Urinary bladder (tissue), 4 donors: ENCODE data around the gene FUT2. TPM values are rescaled to one million over a fixed set of nuclear protein-coding genes. Genes with fewer than 3 reads are reported as not detected.
A peak's percentile ranks its signal among the peaks of the same experiment; 100 is the strongest.
"Not testable (repeated sequence)": the region's sequence is repeated elsewhere in the genome, so short reads cannot be mapped to it uniquely, and the experiment has no call there.

Source experiments
- DNase-seq: peaks from one replicate; pipeline ENCODE4 v3.0.0-alpha.2; 2015; ENCODE audit errors: extremely low spot score
- H3K27ac ChIP-seq: one replicate; pipeline ENCODE4 v1.5.1; 2013; ENCODE audit warnings: low read depth, mild to moderate bottlenecking, moderate library complexity
- H3K36me3 ChIP-seq: one replicate; pipeline ENCODE4 v1.6.1; 2013; ENCODE audit warnings: mild to moderate bottlenecking, moderate library complexity; ENCODE audit not compliant: insufficient read depth
- H3K4me1 ChIP-seq: one replicate; pipeline ENCODE4 v1.6.1; 2013; ENCODE audit warnings: mild to moderate bottlenecking, moderate library complexity; ENCODE audit not compliant: insufficient read depth
- H3K4me3 ChIP-seq: one replicate; pipeline ENCODE4 v1.5.1; 2013; ENCODE audit warnings: low read depth, low read length
- WGBS: extraction: QIAGEN DNeasy Blood & Tissue Kit; methylation state at CpG from one replicate; pipeline ENCODE4 v1.1.7; 2013; 5-methylcytosine and 5-hydroxymethylcytosine counted together
- polyA plus RNA-seq: library from polyadenylated mRNA; stranded (reverse); fragments of 200-250 nt; gene quantifications from one replicate; pipeline ENCODE4 v1.2.3, GENCODE V29; 2013
- total RNA-seq: library from RNA; depleted of rRNA; stranded (reverse); fragments of >200 nt; gene quantifications from one replicate; pipeline ENCODE4 v1.2.3, GENCODE V29; 2014
- donor health status: healthy with polysubstance abuse.
- donor health status: healthy.

The FUT2 gene
- total and polyA plus RNA-seq, 2 donors: 0.41 to 0.79 TPM

DNA sequence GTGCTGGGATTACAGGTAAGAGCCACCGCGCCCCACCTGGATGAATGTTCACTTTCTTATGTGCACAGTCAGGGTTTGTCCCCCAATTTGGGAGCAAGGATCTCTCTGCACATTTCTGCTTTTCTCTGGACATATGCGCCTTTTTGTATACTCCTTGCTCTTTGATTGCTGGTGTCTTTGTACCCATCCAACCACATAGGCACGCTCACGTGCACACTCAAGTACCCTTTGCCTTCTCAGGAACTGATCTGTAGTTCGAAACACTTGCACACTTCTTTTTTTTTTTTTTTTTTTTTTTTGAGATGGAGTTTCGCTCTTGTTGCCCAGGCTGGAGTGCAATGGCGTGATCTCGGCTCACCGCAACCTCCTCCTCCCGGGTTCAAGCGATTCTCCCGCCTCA is 22.3 kb downstream of the FUT2 start:
- not testable (repeated sequence) for H3K4me3 ChIP-seq, H3K4me1 ChIP-seq
- WGBS: 91% methylated on average over 13 of the region's 13 CpGs

DNA sequence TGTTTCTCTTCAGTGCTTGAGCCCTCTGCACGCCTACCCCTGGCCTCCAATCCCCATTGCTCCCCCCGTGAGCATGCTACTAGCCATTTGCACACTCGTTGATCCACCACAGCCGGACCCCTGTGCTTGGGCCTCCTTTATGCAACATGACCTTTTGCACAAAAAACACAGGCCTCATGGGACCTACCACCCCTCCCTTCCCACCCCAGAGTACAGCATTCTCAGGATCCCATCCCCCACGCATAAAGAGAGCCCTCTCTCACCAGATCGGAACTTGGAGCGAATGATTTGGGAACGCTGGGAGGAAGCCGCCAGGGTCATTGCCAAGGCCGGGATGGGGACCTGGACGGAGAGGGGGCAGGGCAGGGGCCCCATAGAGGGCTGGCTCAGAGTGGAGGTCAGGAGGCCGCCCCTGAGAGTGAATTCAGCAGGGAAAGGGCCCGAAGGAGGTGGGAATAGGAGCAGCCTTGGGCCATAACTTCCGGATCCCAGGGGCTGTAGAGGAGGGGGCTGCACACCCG is 23.0 kb downstream of the FUT2 start:
- H3K4me1 ChIP-seq: no peaks in the 10 kb centered on the region
- 50% methylated on average over 15 of the region's 15 CpGs for WGBS
- no peak overlapping the region for H3K27ac ChIP-seq
- no peaks in the 10 kb centered on the region for H3K36me3 ChIP-seq
- DNase-seq: no peak
- no peak overlapping the region for H3K4me3 ChIP-seq

More for the DNA sequence above, 22.3 kb downstream of the FUT2 start:
- H3K36me3 ChIP-seq, DNase-seq, H3K27ac ChIP-seq: not testable (repeated sequence)

DNA sequence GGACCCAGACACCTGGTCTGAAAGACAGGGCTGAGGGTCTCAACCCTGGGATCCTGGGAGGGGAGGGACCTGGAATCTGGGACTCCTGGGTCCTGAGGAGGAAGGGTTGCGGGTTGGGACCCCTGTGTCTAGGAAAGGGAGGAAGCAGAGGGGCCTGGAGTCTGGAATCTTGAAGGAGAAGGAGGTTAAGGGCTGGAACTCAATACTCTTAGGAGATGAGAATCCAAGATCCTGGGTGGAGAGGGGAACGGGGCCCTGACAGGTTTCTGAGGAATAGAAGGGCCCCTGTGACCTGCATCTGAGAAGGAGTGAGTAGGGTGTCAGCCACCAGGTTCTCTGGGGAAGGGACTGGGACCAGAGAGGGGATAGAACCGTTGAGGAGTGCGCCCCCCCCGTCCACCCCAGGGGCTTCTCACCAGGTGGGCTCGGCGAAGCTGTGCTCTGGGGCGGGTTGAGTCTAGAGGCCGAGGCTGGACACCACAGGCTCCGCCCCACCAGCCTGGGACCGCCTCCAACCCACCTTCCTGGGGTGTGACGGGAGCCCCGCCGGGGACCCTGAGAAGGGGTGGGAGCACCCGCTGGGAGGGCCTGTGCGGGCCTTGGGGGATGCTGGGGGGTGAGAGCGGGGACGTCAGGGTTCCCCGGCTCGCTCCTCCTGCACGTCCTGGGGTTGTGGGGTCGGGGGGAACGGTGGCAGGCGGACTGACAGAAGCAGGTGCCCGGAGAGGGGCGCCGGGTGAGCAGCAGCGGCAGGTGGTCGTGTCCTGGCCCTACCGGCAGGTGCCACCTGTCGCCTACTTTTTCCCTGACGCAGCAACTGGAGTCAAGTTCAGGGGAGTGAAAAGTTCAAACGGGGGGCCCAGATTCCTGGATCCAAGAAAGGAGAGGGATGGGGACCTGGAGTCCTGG is 23.7 kb downstream of the FUT2 start, which contains the start of gene MAMSTR:
MAMSTR (minus strand) TSS at position 463 of the 909 bp plus-strand sequence. CDS start 694 bp downstream, outside the sequence.
- no peak within 1 kb of the TSS for H3K4me3 ChIP-seq
- H3K36me3 ChIP-seq: no peaks in the 10 kb centered on the region
- no peaks in the 10 kb centered on the region for H3K4me1 ChIP-seq
- H3K27ac ChIP-seq: no peak within 1 kb of the TSS
- DNase-seq: no peak
- WGBS: 71% methylated on average over 33 of the region's 33 CpGs

DNA sequence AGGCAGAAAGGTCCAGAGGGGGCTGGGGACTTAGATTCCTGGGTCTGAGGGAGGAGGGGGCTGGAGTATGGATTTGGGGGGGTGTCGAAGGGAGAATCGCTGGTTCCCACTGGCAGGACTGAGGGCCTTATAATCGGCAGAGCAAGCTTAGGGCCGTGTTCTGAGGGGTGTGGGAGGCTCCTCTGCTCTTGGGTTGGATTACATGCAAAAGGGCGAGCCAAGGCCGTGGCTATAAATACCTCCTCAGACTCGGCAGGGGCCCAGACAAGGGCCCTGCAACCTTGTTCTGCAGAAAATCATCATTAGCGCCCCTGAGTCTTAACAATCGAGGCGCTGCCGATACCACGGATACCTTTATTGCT is 24.5 kb downstream of the FUT2 start:
- Histone ChIP-seq H3K27ac (no peak overlapping the region), H3K4me3 (no peak overlapping the region), H3K4me1 (no peaks in the 10 kb centered on the region), H3K36me3 (no peaks in the 10 kb centered on the region)
- no peak for DNase-seq
- 15% methylated on average over 12 of the region's 12 CpGs for WGBS

DNA sequence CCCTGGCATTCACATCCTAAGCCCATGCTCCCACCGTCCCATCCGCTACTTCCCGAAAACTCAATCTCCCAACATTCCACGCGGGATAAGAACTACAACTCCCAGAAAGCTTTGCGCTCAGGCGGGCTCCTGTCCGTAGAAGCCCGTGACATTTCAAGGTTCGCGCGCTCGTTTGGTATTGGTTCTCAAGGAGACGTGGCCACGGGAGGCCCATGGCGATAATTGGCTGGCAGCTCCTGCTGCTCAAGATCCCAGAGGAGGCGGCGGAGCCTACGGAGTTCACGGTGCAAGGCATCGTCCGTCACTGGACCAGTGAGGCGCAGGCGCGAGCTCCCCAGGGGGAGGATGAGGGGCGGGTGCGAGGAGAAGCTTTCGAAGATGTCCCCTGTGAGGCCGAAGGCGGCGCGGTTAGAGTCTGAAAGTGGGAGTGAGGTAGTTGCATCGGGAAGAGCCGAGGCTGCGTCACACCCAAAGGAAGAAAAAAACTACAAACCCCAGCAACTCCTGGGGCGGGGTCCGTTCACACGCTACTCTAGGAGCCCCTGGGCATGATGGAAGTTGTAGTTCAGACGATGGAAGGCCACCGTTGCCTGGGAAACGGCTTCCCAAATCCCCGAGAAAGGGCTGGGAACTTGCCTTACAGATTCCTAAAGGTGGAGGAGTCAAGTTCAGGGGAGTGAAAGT is 25.0 kb downstream of the FUT2 start:
- WGBS: 10% methylated on average over 42 of the region's 42 CpGs
- H3K27ac ChIP-seq: peak overlapping the region; percentile 83
- H3K4me1 ChIP-seq: no peaks in the 10 kb centered on the region
- H3K4me3 ChIP-seq: peak overlapping the region; percentile 35
- DNase-seq: peak; percentile 99
- H3K36me3 ChIP-seq: no peaks in the 10 kb centered on the region

DNA sequence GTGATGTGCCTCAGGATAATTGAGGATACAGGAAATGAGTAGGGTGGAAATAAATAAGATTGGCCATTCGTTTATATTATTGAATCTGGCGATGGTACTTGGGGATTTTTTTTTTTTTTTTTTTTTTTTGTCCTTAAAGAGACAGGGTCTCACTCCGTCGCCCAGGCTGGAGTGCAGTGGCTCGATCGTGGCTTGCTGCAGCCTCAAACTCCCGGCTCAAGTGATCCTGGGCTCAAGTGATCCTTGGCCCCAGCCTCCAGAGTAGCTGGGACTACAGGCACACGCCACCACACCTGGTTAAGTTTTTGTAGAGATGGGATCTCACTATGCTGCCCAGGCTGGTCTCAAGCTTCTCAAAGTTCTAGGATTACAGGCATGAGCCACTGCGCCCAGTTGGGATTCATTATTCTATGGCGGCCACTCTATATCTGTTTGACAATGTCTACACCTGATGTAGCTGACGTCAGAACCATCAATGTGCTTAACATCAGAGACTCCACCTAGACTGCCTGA is 26.5 kb downstream of the FUT2 start:
- Histone ChIP-seq H3K4me3 (no peak overlapping the region), H3K27ac (no peak overlapping the region), H3K36me3 (no peaks in the 10 kb centered on the region), H3K4me1 (no peaks in the 10 kb centered on the region)
- DNase-seq: no peak
- WGBS: 82% methylated on average over 11 of the region's 11 CpGs

DNA sequence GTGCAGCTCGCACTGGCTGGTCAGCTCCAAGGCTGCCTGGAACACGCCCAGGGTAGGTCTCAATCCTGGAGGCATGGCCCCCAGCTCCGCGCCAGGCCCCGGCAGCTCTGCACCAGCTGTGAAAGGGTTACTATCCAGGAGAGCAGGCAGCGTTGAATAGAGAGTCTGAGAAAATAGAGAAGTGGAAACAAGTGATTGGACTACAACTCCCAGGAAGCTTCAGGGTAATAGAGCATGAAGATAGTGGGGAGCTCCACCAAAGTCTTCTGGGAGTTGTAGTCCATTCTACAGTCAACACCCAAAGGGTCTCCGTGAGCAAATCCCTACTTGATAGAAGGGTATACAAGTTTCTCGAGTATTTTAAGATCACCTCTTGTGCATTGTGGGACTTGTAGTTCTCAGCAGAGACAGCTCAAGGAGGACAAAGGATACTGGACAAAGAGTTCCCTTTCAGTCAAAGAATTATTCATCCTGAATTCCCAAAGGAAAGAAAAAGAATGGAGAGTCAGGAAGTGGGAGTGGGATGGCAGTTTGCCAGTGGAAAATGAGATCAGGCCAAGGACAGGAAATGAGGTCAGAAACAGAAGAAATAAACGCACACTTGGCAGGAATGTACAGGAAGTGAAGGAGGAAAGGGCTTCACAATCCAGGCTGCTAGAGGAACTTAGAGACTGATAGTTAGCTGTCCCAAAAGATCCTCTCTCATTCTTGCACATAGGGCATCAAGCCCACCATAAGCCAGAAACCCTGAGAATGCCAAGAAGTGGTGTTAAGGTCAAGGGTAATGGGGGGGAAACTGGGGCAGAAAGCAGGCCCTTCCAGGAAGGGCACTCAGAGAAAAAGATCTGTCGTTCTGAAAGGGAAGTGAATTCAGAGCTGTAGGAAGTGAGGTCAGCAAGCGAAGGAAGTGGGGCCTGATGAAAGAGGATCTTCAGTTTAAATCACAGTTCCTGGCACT is 29.3 kb downstream of the FUT2 start:
- no peak overlapping the region for H3K4me3 ChIP-seq
- 47% methylated on average over 11 of the region's 11 CpGs for WGBS
- H3K27ac ChIP-seq: peak overlapping the region; percentile 18
- DNase-seq: no peak
- H3K4me1 ChIP-seq: no peaks in the 10 kb centered on the region
- H3K36me3 ChIP-seq: no peaks in the 10 kb centered on the region

DNA sequence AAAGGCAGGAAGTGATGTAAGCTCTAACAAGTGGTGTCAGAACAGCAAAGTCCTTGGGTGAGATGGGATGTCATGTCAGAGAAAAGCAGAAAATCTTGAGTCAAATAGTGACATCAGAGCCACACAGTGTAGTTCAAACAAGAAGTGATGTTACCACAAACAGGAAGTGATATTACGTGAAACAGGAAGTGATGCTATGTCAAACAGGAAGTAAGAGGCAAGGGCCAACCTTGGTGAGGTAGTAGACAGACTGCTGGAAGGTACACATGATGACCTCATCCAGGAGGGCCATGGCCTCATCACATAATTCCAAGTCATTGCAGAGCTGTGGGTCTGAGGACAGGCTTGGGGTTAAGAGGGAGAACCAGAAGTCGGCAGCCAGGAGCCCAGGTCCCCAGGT is 30.8 kb downstream of the FUT2 start:
- no peak overlapping the region for H3K27ac ChIP-seq
- no peaks in the 10 kb centered on the region for H3K4me1 ChIP-seq
- no peak for DNase-seq
- no peaks in the 10 kb centered on the region for H3K36me3 ChIP-seq
- no peak overlapping the region for H3K4me3 ChIP-seq
- WGBS: 79% methylated on average over 2 of the region's 2 CpGs

DNA sequence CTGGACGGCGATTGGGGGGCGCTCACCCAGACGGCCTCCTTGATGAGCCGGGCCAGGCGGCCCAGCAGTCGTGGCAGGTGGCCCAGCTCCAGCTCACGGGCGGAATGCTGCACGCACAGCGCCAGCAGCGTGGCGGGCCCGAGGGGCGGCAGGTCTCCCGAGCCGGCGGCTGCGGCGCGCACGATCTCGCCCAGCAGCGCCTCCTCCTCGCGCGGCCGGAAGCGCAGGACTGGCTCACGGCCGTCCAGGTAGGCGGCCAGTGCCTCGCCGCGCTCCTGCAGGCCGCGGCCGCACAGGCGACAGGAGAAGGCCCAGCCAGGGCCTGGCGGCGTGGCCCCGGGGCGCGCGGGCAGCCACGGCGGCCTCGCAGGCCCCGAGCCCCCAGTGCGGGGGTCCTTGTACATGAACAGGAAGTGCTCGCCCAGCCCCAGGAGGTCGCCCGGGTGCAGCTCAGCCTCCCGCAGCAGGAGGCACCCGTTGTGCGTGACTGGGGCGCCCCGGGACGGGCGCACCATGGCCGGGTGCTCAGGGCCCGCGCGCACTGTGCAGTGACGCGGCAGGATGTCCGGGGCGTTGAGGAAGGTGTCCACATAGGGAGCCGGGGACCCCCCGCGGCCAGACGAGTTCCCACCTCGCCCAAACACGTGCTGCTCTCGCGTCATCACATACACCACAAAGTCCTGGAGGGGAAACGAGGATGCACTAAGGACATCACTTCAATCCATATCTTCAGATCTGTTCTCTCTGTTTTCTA is 33.3 kb downstream of the FUT2 start:
- H3K36me3 ChIP-seq: no peaks in the 10 kb centered on the region
- DNase-seq: no peak
- no peak overlapping the region for H3K27ac ChIP-seq
- 41% methylated on average over 77 of the region's 77 CpGs for WGBS
- no peaks in the 10 kb centered on the region for H3K4me1 ChIP-seq
- peak overlapping the region; percentile 22 for H3K4me3 ChIP-seq

DNA sequence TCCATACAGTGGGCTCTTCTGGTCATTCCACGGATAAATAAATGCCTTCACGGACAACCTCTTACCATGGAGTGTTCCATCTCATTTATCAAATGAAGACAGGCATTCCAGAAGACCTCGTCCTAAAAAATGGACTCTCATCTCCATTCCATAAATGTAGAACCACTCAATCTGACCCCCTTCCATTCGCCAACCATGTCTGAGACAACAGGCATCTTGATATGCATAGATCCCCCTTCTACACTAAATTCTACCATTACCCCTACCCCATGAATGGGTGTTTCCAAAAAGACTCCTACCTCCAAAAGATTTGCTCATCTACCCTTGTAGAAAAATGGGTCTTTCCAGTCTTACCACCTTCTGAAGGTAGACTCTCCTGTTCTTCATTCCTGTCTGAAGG is 35.7 kb downstream of the FUT2 start:
- no peak overlapping the region for H3K4me3 ChIP-seq
- H3K36me3 ChIP-seq: no peaks in the 10 kb centered on the region
- H3K27ac ChIP-seq: no peak overlapping the region
- H3K4me1 ChIP-seq: no peaks in the 10 kb centered on the region
- DNase-seq: no peak
- WGBS: 90% methylated on average over 4 of the region's 4 CpGs

DNA sequence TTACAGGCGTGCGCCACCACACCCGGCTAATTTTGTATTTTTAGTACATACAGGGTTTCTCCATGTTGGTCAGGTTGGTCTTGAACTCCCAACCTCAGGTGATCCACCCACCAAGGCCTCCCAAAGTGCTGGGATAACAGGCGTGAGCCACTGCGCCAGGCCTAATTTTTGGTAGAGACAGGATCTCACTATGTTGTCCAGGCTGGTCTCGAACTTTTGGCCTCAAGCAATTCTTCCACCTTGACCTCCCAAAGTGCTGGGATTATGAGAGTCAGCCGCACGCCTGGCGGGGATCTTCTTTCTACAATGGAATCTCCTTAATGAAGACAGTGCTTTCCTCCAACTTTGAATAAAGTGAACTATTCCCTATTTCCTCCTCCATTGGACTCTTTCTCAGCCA is 38.9 kb downstream of the FUT2 start:
- no peaks in the 10 kb centered on the region for H3K4me1 ChIP-seq
- no peak overlapping the region for H3K27ac ChIP-seq
- no peak for DNase-seq
- 96% methylated on average over 9 of the region's 9 CpGs for WGBS
- H3K4me3 ChIP-seq: no peak overlapping the region
- no peaks in the 10 kb centered on the region for H3K36me3 ChIP-seq

DNA sequence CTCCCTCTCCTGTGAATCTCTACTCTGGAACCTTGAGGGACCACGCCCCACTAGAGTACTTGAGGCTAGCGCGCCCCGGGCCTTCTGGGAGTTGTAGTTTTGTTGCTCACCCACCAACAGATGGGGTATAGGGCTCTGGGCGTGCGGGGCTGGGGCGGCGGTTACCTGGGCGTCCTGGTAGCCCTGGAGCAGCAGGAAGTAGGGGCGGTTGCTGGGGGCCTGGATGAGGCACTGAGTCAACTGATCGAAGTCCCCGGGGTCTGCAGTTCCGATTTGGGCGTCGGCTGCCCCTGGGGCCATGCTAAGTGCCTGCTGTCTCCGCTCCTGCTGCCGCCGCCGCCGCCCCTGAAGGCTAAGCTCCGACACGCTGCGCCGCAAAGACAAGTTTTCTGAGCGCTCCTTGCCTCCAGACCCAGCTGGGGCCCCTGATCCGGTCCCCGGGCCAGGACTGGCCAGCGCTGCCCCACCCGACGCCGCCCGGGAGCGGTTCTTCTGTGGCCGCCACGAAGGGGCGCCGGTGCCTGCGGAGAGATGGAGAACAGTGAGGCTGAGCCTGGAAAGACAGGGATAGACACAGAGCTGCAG is 39.4 kb downstream of the FUT2 start:
- WGBS: 27% methylated on average over 38 of the region's 38 CpGs
- Histone ChIP-seq H3K4me1 (no peaks in the 10 kb centered on the region), H3K36me3 (no peaks in the 10 kb centered on the region), H3K27ac (no peak overlapping the region), H3K4me3 (no peak overlapping the region)
- no peak for DNase-seq
